RWPE2 (cell line): Measurements from ENCODE around the gene TBC1D2B.

ENCODE experiments used
- ATAC-seq: fragments of 200-7000 bp; cut with Tn5 transposase; 3 replicates; pipeline ENCODE4 v1.9.1; 2021; ENCODE audit warnings: low read depth
- DNase-seq: peaks from one replicate; pipeline ENCODE4 v3.0.0-alpha.2; 2020; ENCODE audit warnings: low spot score
- H3K27ac ChIP-seq: fragments of 450-650 bp; 2 replicates; pipeline ENCODE4 v1.5.1; 2017; ENCODE audit warnings: mild to moderate bottlenecking; ENCODE audit not compliant: poor library complexity, severe bottlenecking
- H3K27me3 ChIP-seq: fragments of 250-450 bp; sonication (Bioruptor Pico); 2 replicates; pipeline ENCODE4 v1.5.1; 2021; ENCODE audit warnings: mild to moderate bottlenecking, moderate library complexity; ENCODE audit not compliant: insufficient read depth, poor library complexity, severe bottlenecking
- H3K36me3 ChIP-seq: fragments of 250-450 bp; sonication (Bioruptor Pico); 2 replicates; pipeline ENCODE4 v1.5.1; 2020; ENCODE audit warnings: low read depth, mild to moderate bottlenecking, moderate library complexity
- H3K4me1 ChIP-seq: fragments of 250-450 bp; sonication (Bioruptor Pico); 2 replicates; pipeline ENCODE4 v1.5.1; 2021; ENCODE audit warnings: mild to moderate bottlenecking, moderate library complexity; ENCODE audit not compliant: insufficient read depth, poor library complexity, severe bottlenecking
- H3K4me3 ChIP-seq: fragments of 250-450 bp; sonication (Bioruptor Pico); 2 replicates; pipeline ENCODE4 v1.5.1; 2021; ENCODE audit warnings: mild to moderate bottlenecking, moderate library complexity; ENCODE audit not compliant: severe bottlenecking
- H3K9me3 ChIP-seq: fragments of 250-450 bp; sonication (Bioruptor Pico); 2 replicates; pipeline ENCODE4 v1.5.1; 2021; ENCODE audit warnings: mild to moderate bottlenecking, moderate library complexity; ENCODE audit not compliant: severe bottlenecking
- CTCF ChIP-seq: fragments of 450-650 bp; IDR thresholded peaks from one replicate; pipeline ENCODE4 v1.5.1; 2017; ENCODE audit warnings: mild to moderate bottlenecking, moderate library complexity; ENCODE audit not compliant: poor library complexity, severe bottlenecking

TBC1D2B gene

DNA sequence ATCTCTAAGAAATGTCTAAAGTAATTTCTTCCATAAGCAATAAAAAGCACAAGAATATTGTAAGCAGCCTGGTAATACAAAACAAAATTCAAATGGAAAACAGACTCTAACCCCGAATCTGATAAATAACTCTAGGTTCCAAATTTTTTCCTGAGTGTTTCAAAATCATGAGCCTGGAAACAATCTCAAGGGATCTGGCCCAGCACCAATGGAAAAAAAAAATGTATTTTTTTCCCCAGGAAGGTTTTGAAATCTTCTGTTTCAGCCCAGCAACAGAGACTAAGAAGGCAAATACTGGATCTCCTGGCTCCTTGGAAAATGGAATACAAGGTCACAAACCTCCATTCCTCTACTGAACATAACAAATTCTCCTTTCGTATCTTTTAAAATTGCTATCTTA lies 13.0 kb downstream of the TBC1D2B start:
- no peaks in the 10 kb centered on the region for H3K27me3 ChIP-seq
- H3K4me1 ChIP-seq: peaks cover 65% of the 10 kb centered on the region
- no peaks in the 10 kb centered on the region for H3K9me3 ChIP-seq
- H3K4me3 ChIP-seq: no peak overlapping the region
- no peak for TF ChIP-seq CTCF
- H3K36me3 ChIP-seq: no peaks in the 10 kb centered on the region
- peak overlapping the region; percentile 50 for H3K27ac ChIP-seq
- ATAC-seq: no peak
- DNase-seq: no peak

DNA sequence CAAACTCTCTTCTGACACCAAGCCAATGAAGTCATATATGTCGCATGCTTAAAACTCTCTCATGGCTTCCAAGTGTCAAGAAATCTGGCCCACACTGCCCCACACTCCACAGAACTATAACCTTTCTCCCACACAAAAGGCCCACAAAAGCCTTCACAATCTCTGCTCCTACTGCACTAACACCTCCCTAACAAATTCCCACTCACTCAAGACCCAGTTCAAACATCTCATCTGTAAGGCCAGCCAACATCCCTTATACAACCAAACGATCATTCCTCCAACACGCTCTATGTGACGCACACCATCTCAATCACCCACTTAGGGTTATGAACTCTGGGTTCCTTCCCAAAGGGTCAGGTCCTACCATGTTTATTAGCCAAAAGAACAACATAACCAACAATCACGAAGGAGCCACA lies 13.5 kb downstream of the TBC1D2B start:
- Histone ChIP-seq H3K36me3 (no peaks in the 10 kb centered on the region), H3K9me3 (no peaks in the 10 kb centered on the region), H3K27me3 (no peaks in the 10 kb centered on the region), H3K27ac (no peak overlapping the region), H3K4me3 (no peak overlapping the region), H3K4me1 (peaks cover 66% of the 10 kb centered on the region)
- DNase-seq (no peak), ATAC-seq (no peak)
- no peak for TF ChIP-seq CTCF

DNA sequence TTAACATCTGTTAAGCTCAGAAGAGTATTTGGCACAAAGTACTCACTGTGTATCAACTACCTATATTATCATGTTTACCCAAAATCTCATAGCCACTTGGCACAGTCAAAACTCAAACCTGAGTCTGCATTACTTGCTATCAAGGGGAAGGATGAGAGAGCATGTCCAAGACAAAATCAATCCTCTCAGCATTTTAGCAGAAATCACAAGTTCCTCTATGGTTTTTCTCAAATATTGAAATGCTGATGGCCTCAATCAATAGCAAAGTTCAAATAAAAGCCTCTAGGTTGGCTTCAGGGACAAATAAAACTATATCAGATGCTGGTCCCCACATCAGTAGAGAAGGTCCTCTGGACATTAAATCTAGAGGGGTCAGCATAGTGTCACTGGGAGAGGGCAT lies 14.3 kb downstream of the TBC1D2B start:
- H3K4me1 ChIP-seq: peaks cover 60% of the 10 kb centered on the region
- no peak overlapping the region for H3K27ac ChIP-seq
- H3K9me3 ChIP-seq: no peaks in the 10 kb centered on the region
- ATAC-seq (no peak), DNase-seq (no peak)
- no peaks in the 10 kb centered on the region for H3K27me3 ChIP-seq
- no peak overlapping the region for H3K4me3 ChIP-seq
- no peaks in the 10 kb centered on the region for H3K36me3 ChIP-seq
- no peak for TF ChIP-seq CTCF

DNA sequence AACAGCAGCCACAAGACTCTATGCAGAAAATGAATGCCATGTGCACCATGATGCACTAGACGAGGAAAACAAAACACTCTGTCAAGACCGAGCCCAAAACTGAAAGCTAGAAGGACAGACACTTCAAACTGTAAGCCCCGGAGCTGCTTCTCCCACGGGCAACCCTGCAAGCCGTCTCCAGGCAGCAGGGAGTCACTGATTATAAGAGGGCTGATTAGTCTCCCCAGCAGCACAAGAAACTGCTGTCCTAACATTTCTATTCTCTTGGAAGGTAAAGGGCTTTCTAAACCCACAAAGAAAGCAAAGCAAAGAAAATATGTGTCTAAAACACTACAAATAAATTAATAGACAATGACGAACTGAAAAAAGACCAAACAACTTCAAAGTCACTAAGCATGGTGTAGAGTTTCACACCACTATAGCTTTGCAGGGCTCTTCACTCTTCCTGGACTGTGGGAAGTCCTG lies 15.5 kb downstream of the TBC1D2B start:
- H3K36me3 ChIP-seq: no peaks in the 10 kb centered on the region
- no peak for TF ChIP-seq CTCF
- ATAC-seq (no peak), DNase-seq (no peak)
- no peaks in the 10 kb centered on the region for H3K9me3 ChIP-seq
- no peaks in the 10 kb centered on the region for H3K27me3 ChIP-seq
- H3K4me1 ChIP-seq: peaks cover 59% of the 10 kb centered on the region
- peak overlapping the region; percentile 18 for H3K27ac ChIP-seq
- no peak overlapping the region for H3K4me3 ChIP-seq

DNA sequence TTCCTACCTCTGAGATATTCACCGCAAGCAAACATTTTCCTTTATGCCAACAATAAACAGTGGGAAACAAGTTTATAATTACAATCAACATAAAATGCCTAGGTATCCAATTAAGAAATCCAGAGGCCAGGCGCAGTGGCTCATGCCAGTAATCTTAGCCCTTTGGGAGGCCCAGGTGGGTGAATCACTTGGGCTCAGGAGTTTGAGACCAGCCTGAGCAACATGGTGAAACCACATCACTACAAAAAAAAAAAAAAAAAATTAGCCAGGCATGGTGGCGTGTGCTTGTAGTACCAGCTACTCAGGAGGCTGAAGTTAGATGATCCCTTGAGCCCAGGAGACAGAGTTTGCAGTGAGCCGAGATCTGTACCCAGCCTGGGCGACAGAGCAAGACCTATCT lies 17.3 kb downstream of the TBC1D2B start:
- no peaks in the 10 kb centered on the region for H3K9me3 ChIP-seq
- H3K36me3 ChIP-seq: no peaks in the 10 kb centered on the region
- no peak for TF ChIP-seq CTCF
- no peak for ATAC-seq
- H3K4me1 ChIP-seq: peaks cover 51% of the 10 kb centered on the region
- no peaks in the 10 kb centered on the region for H3K27me3 ChIP-seq
- no peak for DNase-seq
- peak overlapping the region; percentile 81 for H3K27ac ChIP-seq
- no peak overlapping the region for H3K4me3 ChIP-seq
